ENCODE results near the gene ALDH3B1. TPM values are rescaled to one million over a fixed set of nuclear protein-coding genes. Genes with fewer than 3 reads are reported as not detected.

ALDH3B1 gene
- total and polyA plus RNA-seq, 10 of the 15 experiments (the other 5 are each of a cell fraction or from before 2014, with no cell fraction given), result 0.03 to 0.37 (median 0.17) TPM; not detected in 3

GRCh38 chr11:68040957-68041591, 30.9 kb downstream of the ALDH3B1 start:
- peak overlapping the region; percentile 84 for H3K4me2 ChIP-seq (ENCODE audit: control insufficient read depth, insufficient read depth)
- BruUV-seq (replicated peaks), result no TSS peak
- H3K4me1 ChIP-seq (ENCODE audit: control insufficient read depth, insufficient read depth, low read length), result peaks cover 13% of the 10 kb centered on the region
- intact Hi-C loops (cut with micrococcal nuclease; ENCODE audit: unreplicated experiment), result no loop called here
- no peaks in the 10 kb centered on the region for H3K27me3 ChIP-seq (replicated peaks in 1 of 2; ENCODE audit: control insufficient read depth in 2 of 2, insufficient read depth in 2 of 2, low read length in 1 of 2)
- ChIA-PET RAD21 (ENCODE audit: unreplicated experiment) (interaction anchor here (1.3 to 4.3 kb wide), 2 partner anchors 10 to 77 kb away, joined by 3 to 23 read pairs; no protein-coding TSS in a partner anchor), CTCF (interaction anchor here (0.6 to 1.6 kb wide), 4 partner anchors 10 to 49 kb away, joined by 3 read pairs; partner anchors contain the start of gene NDUFS8), POLR2A (interaction anchor here (0.6 to 3.4 kb wide), 9 partner anchors 11 to 233 kb away, joined by 3 to 21 read pairs (median 3); partner anchors contain the start of gene NDUFS8), SMC1A (ENCODE audit: uncharacterized antibody, unreplicated experiment) (interaction anchor here (0.8 to 3.0 kb wide), 4 partner anchors 37 to 163 kb away, joined by 3 to 19 read pairs (median 6); no protein-coding TSS in a partner anchor)
- ATAC-seq, result no peak
- WGBS (ENCODE audit: insufficient coverage, insufficient replicate concordance, low lambda C conversion rate, missing lambda C conversion rate), result 66% methylated on average over 23 of the region's 23 CpGs
- DNase-seq (ENCODE audit: low read depth, low spot score), result no peak
- H3K9ac ChIP-seq (ENCODE audit: control insufficient read depth, insufficient read depth, low read length), result peak overlapping the region; percentile 79
- H2AFZ ChIP-seq (ENCODE audit: control insufficient read depth, low read depth, low read length), result no peak overlapping the region; the same call in 1 of the 2 replicates
- peak overlapping the region; percentile 91 for H3K27ac ChIP-seq (ENCODE audit: control insufficient read depth, insufficient read depth)
- no peaks in the 10 kb centered on the region; the same call in 1 of the 2 replicates for H4K20me1 ChIP-seq (ENCODE audit: control insufficient read depth, insufficient read depth)
- TF ChIP-seq FOXM1 (IDR thresholded peaks at IDR 0.05; ENCODE audit: low read depth, low read length), result no peak
- no peak for TF ChIP-seq BHLHE40 (IDR thresholded peaks at IDR 0.05; ENCODE audit: borderline replicate concordance in 1 of 2, low read depth in 2 of 2, low read length in 1 of 2)
- no peak for TF ChIP-seq BCL11A (IDR thresholded peaks at IDR 0.05; ENCODE audit: low read depth, low read length)
- no peak for TF ChIP-seq PBX3 (IDR thresholded peaks at IDR 0.05; ENCODE audit: insufficient replicate concordance, low read depth, low read length)
- no peak for TF ChIP-seq SMC3 (IDR thresholded peaks at IDR 0.05; ENCODE audit: borderline replicate concordance, low read length)
- TF ChIP-seq RB1 (IDR thresholded peaks at IDR 0.05; ENCODE audit: borderline replicate concordance), result no peak
- peak overlapping the region; percentile 99 for H3K4me3 ChIP-seq
- H3K9me3 ChIP-seq (replicated peaks; ENCODE audit: control insufficient read depth, insufficient read depth, low read length), result no peaks in the 10 kb centered on the region
- peaks cover 46% of the 10 kb centered on the region for H3K79me2 ChIP-seq (ENCODE audit: control insufficient read depth, insufficient read depth, low read length)
- H3K36me3 ChIP-seq (ENCODE audit: control insufficient read depth in 2 of 2, insufficient read depth in 2 of 2, low read length in 1 of 2), result peaks cover 8 to 24% of the 10 kb centered on the region in 2 experiments; a peak in 3 of 4 replicates
- in situ Hi-C loops (cut with MboI), result no loop called here
- FAIRE-seq, result no peak
